BJ (cell line): Measurements from ENCODE around the gene RGS9. TPM values are rescaled to one million over a fixed set of nuclear protein-coding genes. Genes with fewer than 3 reads are reported as not detected.

Source experiments
- CTCF ChIA-PET: fragments of 350-600 bp; formaldehyde crosslinking; extraction: SDS; loops from one replicate; lab custom pipeline; 2021; ENCODE audit warnings: antibody characterized with exemption, inconsistent platforms; lab: Yijun Ruan, JAX
- POLR2A ChIA-PET: fragments of 300-600 bp; sonication (Branson Sonifier 250); formaldehyde crosslinking; extraction: SDS; loops from one replicate; lab custom pipeline; 2021; ENCODE audit warnings: antibody characterized with exemption; lab: Charles Lee
- DNase-seq: peaks from one replicate; pipeline ENCODE4 v3.0.0-alpha.2; 2011; ENCODE audit warnings: low read depth
- H3K27me3 ChIP-seq: 2 replicates; pipeline ENCODE4 v1.6.0; 2011; ENCODE audit warnings: low read length; ENCODE audit not compliant: control insufficient read depth, insufficient read depth
- H3K36me3 ChIP-seq: 2 replicates; pipeline ENCODE4 v1.5.1; 2011; ENCODE audit warnings: low read length; ENCODE audit not compliant: control insufficient read depth, insufficient read depth
- H3K4me3 ChIP-seq: 2 replicates; pipeline ENCODE4 v1.5.1; 2011; ENCODE audit warnings: low read depth, mild to moderate bottlenecking, control low read depth, low read length
- CTCF ChIP-seq: IDR thresholded peaks from 2 replicates; pipeline ENCODE4 v1.5.1; 2011; ENCODE audit warnings: low read depth, mild to moderate bottlenecking, control low read depth, inconsistent platforms, low read length, moderate library complexity; ENCODE audit not compliant: insufficient read depth
- polyA plus RNA-seq: library from polyadenylated mRNA; depleted of rRNA; stranded (reverse); fragments of >200 nt; gene quantifications from 2 replicates; pipeline ENCODE4 v1.2.3, GENCODE V29; 2011; rRNA removed
- small RNA-seq: library from RNA; depleted of rRNA; stranded (forward); fragments of <200 nt; gene quantifications from one replicate; pipeline ENCODE3, GENCODE V24; 2012; ENCODE audit warnings: low replicate concordance, low read depth; ENCODE audit not compliant: insufficient read length

Gene RGS9
- polyA plus RNA-seq, 1 experiment, result 1.6 TPM

- POLR2A ChIA-PET, result no interaction called here
- Histone ChIP-seq H3K4me3 (no peak overlapping the region), H3K36me3 (no peaks in the 10 kb centered on the region), H3K27me3 (0 out of 2 replicates have a peak, but pooled peaks cover 1% of the 10 kb centered on the region)
- CTCF ChIA-PET, result interaction anchor here (1.1 to 1.3 kb wide), 2 partner anchors 23 to 39 kb away, joined by 3 to 4 read pairs; no protein-coding TSS in a partner anchor
- TF ChIP-seq CTCF, result no peak
- DNase-seq, result no peak
These were observed 134.1 kb downstream of the RGS9 start for GRCh38 chr17:65271296-65271695.

Small RNAs within 50 kb of the gene (small RNA-seq; reads per million reads assigned to genes)
- not detected for gene AC060771.1

Other genes with a start within 250 kb of the RGS9 start
- 3.4 and 4.0 TPM in 2 replicates for gene LRRC37A3, start 217.9 kb upstream of the RGS9 start, polyA plus RNA-seq
- gene GNA13, start 80.6 kb upstream of the RGS9 start, polyA plus RNA-seq, result 18.8 and 36.5 TPM in 2 replicates